NB4 (cell line): Measurements from ENCODE around the gene ZPLD1.

Experiments
- DNase-seq: peaks from one replicate; pipeline ENCODE4 v3.0.0; 2010; ENCODE audit warnings: low read depth
- H3K4me3 ChIP-seq: one replicate; pipeline ENCODE4 v1.5.1; 2011; ENCODE audit warnings: mild to moderate bottlenecking, low read depth, low read length, moderate library complexity
- CTCF ChIP-seq: IDR thresholded peaks from one replicate; pipeline ENCODE4 v1.5.1; 2012; ENCODE audit warnings: low read depth, low read length
- MAX ChIP-seq: IDR thresholded peaks from 2 replicates; pipeline ENCODE4 v1.6.1; 2011; ENCODE audit warnings: low read depth, low read length
- MYC ChIP-seq: IDR thresholded peaks from 2 replicates; pipeline ENCODE4 v1.6.1; 2011; ENCODE audit warnings: low read depth, low read length
- POLR2A ChIP-seq: IDR thresholded peaks from 2 replicates; pipeline ENCODE4 v1.6.1; 2011; ENCODE audit warnings: mild to moderate bottlenecking; ENCODE audit not compliant: insufficient read length; ENCODE audit errors: extremely low read depth

Gene ZPLD1

GRCh38 chr3:102484363-102484762 is 49.5 kb downstream of the ZPLD1 start:
- TF ChIP-seq MAX (no peak), MYC (no peak), POLR2A (no peak), CTCF (no peak)
- no peak overlapping the region for H3K4me3 ChIP-seq
- DNase-seq: no peak

GRCh38 chr3:102485701-102486100 is 50.9 kb downstream of the ZPLD1 start:
- no peak overlapping the region for H3K4me3 ChIP-seq
- no peak for TF ChIP-seq MAX
- no peak for TF ChIP-seq MYC
- no peak for TF ChIP-seq POLR2A
- TF ChIP-seq CTCF: no peak
- no peak for DNase-seq

- no peak for DNase-seq
These were observed 53.5 kb downstream of the ZPLD1 start for GRCh38 chr3:102488331-102488730.

GRCh38 chr3:102492300-102492699 is 57.5 kb downstream of the ZPLD1 start:
- no peak for DNase-seq
- TF ChIP-seq MAX (no peak), MYC (no peak), CTCF (no peak), POLR2A (no peak)
- H3K4me3 ChIP-seq: no peak overlapping the region

More at GRCh38 chr3:102488331-102488730, 53.5 kb downstream of the ZPLD1 start:
- TF ChIP-seq POLR2A (no peak), MAX (no peak), CTCF (no peak), MYC (no peak)
- no peak overlapping the region for H3K4me3 ChIP-seq

GRCh38 chr3:102497571-102497970 is 62.8 kb downstream of the ZPLD1 start:
- DNase-seq: no peak
- TF ChIP-seq MAX (no peak), CTCF (no peak), POLR2A (no peak), MYC (no peak)
- H3K4me3 ChIP-seq: no peak overlapping the region

- no peak for DNase-seq
- no peak for TF ChIP-seq MYC
- no peak for TF ChIP-seq CTCF
- no peak for TF ChIP-seq MAX
- no peak for TF ChIP-seq POLR2A
- no peak overlapping the region for H3K4me3 ChIP-seq
These were observed 70.7 kb downstream of the ZPLD1 start for GRCh38 chr3:102505542-102505941.
